A673 (cell line): ENCODE measurements around the gene CD200R1.

ENCODE experiments used
- EZH2 ChIP-seq: fragments of 200-600 bp; sonication (generic); IDR thresholded peaks from 2 replicates; pipeline ENCODE4 v1.6.1; 2017; ENCODE audit warnings: borderline replicate concordance, low read depth, mild to moderate bottlenecking, mixed read lengths, antibody characterized with exemption, low read length; ENCODE audit not compliant: poor library complexity, severe bottlenecking
- TF ChIP-seq, protein P1 (sequence below): fragments of 300-800, 200-600 bp; sonication (generic); conservative IDR thresholded peaks from 2 replicates; pipeline ENCODE4 v1.5.1; 2017; ENCODE audit warnings: low read depth, mild to moderate bottlenecking, antibody characterized with exemption, low read length, moderate library complexity, mixed read lengths

DNA sequence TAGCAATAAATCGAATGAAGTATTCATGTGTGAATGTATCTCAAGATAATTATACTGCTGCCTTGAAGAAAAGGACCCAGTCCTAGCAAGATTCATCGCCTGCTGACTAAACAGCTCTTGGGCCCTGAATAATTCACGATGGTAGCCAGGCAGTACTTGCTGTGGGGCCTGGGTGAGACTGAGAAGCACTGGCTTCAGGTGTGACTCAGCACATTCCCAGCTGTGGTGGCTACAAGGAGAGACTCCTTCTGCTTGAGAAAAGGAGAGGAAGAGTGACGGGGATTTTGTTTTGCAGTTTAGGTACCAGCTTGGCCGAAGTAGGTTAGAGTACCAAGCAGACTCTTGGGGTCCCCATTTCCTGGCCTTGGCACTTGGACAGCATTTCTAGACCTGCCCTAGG lies 80.6 kb downstream of the CD200R1 start:
- TF ChIP-seq, protein P1, sequence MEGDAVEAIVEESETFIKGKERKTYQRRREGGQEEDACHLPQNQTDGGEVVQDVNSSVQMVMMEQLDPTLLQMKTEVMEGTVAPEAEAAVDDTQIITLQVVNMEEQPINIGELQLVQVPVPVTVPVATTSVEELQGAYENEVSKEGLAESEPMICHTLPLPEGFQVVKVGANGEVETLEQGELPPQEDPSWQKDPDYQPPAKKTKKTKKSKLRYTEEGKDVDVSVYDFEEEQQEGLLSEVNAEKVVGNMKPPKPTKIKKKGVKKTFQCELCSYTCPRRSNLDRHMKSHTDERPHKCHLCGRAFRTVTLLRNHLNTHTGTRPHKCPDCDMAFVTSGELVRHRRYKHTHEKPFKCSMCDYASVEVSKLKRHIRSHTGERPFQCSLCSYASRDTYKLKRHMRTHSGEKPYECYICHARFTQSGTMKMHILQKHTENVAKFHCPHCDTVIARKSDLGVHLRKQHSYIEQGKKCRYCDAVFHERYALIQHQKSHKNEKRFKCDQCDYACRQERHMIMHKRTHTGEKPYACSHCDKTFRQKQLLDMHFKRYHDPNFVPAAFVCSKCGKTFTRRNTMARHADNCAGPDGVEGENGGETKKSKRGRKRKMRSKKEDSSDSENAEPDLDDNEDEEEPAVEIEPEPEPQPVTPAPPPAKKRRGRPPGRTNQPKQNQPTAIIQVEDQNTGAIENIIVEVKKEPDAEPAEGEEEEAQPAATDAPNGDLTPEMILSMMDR: no peak
- no peak for TF ChIP-seq EZH2
